Measurements from ENCODE around the gene EXOC3.
"Not testable (repeated sequence)": the region's sequence is repeated elsewhere in the genome, so short reads cannot be mapped to it uniquely, and the experiment has no call there.

Gene EXOC3

DNA sequence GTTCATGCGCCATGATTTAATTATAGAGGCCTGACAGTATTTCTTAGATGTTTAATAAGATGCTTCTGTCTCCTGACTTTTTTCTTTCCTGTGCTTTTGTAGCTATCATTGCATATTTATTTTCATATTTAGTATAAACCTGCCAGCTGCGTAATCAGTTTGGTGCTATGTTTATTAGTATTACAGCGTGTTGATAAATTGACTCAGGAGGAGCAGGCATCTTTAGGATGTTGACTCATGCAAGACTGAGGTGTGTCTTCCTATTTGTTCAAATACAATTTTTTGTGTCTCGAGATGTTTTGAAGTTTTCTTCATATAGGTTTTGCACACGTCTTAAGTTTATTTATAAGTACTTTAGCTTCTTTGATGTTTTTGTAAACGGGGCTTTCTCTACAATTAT is 35.9 kb upstream of the EXOC3 start:
- no peak for DNase-seq (ENCODE audit: low read depth)

DNA sequence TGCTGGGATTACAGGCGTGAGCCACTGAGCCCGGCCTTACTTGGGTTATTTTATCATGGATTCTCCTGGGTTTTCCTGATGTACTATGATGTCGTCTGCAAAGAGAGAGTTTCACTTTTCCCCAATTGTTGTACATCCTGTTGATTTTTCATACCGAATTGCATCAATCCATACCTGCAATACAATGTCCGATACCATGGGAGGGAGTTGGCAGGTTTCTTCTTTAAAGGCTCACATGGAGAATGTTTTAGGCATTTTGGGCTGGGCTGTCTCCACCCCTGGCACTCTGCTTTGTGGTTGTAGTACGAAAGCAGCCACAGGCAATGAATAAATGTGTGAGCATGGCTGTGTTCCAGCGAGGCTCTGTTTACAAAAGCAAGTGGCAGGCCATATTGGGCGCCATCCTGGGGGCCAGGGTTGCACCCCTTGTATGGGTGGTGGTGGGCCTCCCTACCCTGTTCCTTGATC is 35.1 kb upstream of the EXOC3 start:
- no peak for DNase-seq (ENCODE audit: low read depth)

DNA sequence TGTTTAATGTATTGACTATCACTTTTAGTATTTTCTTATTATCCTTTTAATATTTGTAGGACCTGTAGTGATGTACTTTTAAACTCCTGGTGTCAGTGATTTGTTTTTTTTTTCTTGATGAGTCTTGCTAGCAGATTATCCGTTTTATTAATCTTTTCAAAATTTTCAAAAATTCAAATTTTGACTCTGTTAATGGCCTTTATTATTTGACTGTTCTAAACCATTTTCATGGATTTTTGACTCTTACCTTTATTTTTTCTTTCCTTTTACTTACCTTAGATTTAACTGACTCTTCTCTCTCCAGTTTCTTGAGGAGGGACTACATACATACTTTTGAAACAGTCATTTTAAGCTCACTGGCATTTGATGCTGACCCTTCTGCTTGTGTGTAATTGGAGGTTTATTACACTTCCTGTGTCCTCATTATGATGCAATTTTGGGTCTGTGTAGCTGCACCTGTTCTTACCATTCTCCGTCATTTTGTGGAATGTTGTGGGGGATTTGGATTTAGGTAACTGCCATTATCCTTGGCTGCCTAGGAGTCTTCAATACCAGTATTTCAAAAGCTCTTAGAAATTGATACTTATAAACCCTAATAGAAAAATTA is 32.0 kb upstream of the EXOC3 start:
- DNase-seq (ENCODE audit: low read depth), result no peak

DNA sequence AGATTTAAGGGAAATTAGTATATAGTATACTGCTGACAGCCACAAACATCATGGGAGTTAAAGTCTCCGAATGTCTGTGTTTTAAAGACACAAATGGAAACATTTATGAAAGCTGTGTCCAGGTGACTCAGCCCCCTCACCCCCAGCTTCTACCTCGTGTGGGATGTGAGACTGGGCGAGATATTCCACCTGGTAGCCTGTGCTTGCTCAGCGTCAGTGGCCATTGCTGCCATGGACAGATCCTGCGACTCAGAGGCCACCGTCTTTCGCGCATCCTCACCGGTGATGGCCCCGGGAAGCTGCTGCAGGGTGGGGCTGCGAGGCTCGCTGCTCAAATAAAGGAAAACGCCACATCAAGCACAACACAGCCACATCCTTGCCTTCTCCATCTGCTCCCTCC is 31.2 kb upstream of the EXOC3 start:
- no peak for DNase-seq (ENCODE audit: low read depth)

DNA sequence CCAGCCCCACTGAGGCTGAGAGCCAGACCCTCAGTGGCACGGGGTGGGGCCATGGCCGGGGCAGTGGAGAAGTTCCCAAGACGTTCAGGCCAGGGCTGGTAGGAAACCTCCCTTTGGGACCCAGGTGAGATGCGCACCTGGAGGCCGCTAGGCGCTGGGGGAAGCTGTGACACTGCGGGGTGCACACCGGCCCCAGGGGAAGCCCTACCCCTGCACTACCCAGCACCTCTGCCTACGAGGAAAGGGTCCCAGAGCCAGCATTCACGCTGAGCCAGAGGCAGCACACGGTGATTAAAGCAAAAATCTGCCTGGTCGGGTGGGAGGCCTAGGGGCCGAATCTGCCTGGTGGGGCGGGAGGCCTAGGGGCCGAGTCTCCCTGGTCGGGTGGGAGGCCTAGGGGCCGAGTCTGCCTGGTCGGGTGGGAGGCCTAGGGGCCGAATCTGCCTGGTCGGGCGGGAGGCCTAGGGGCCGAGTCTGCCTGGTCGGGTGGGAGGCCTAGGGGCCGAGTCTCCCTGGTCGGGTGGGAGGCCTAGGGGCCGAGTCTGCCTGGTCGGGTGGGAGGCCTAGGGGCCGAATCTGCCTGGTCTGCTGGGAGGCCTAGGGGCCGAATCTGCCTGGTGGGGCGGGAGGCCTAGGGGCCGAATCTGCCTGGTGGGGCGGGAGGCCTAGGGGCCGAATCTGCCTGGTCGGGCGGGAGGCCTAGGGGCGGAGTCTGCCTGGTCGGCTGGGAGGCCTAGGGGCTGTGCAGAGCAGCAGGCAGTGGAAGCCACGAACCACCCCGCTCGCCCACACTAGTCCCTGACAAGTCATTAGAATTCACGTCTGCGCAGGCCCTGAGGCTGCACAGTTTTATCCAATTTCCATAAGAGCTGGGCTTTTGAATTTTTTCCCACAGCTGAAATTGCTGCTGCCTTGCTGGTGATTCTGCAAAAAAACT is 27.7 kb upstream of the EXOC3 start:
- not testable (repeated sequence) for DNase-seq (ENCODE audit: low read depth)

DNA sequence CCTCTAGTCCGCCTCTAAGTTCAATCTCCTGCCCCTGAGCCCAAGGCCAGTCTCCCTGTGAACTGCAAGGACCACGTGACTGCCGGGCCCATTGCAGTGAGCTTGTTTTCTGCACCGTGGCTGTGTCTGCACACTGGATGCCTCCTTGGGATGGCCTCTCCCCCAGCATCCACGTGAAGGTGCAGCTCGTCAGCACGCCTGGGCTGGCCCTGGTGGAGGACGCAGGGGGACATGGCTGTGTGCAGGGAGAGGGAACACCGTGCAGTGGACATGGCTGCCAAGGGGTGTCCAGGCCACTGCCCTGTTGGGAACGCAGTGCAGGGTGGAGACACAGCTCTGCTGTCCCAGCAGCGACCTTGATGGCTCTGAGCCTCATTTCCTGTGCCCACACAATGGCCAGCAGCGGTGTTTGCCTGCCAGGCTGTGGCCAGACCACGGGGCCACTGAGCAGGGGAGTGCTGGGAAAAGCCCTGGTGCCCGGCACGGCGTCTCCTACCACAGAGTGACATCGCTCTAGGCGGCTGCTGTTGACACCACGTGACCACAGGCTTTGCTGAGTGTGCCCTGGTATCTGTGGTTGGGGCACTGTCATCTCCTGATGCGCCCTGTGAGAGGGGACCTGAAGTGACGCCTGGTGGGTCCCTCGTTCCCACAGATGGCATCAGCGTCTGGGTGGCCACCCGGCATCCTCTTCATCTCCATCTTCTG is 26.9 kb upstream of the EXOC3 start:
- no peak for DNase-seq (ENCODE audit: low read depth)

DNA sequence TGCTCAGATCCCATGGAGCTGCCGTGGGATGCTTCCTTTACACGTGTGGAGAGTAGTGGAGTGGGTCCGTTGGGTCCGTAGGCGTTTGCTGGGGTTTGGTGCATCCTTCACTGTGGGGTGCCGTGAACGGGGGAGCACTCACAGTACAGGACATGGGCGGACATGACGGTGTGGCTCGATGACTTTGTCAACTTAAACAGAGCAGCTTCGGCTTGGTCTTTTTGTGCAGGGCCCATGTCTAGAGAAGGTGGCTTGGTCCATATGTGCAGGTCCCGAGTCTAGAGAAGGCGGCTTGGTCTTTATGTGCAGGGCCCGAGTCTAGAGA is 26.4 kb upstream of the EXOC3 start:
- DNase-seq (ENCODE audit: low read depth), result no peak

DNA sequence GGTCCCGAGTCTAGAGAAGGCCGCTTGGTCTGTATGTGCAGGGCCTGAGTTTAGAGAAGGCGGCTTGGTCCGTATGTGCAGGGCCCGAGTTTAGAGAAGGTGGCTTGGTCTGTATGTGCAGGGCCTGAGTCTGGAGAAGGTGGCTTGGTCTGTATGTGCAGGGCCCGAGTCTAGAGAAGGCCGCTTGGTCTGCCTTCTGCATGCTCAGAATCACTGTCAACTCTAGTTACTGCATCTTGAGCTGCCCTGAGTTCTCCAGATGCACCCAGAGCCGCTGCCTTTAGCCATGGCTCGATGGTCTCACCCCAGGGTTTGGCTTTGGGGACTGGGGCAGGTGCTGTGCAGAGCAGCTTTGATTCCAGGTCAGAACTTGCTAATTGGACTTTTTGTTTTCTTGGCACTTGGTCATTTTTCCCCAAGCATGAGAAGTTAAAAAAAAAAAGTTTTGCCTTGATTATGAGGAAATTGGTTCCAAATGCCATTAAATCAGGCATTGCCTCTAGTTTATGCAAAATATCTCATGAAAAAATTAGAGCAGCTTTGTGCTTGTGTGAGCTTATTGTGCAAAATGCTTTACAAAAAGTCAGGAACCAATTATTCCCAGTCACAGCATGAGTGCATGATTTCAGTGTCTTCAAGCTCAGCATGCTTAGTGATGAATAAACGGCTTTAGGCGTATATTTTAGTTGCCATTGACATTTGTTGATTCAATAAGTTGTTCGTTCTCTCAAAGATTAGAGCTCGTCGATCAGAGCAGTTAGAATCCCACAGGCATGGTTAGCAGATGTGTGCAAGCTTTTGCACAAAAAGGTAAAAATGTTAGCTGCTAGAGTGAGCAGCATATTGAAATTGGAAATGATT is 25.4 kb upstream of the EXOC3 start:
- no peak for DNase-seq (ENCODE audit: low read depth)

DNA sequence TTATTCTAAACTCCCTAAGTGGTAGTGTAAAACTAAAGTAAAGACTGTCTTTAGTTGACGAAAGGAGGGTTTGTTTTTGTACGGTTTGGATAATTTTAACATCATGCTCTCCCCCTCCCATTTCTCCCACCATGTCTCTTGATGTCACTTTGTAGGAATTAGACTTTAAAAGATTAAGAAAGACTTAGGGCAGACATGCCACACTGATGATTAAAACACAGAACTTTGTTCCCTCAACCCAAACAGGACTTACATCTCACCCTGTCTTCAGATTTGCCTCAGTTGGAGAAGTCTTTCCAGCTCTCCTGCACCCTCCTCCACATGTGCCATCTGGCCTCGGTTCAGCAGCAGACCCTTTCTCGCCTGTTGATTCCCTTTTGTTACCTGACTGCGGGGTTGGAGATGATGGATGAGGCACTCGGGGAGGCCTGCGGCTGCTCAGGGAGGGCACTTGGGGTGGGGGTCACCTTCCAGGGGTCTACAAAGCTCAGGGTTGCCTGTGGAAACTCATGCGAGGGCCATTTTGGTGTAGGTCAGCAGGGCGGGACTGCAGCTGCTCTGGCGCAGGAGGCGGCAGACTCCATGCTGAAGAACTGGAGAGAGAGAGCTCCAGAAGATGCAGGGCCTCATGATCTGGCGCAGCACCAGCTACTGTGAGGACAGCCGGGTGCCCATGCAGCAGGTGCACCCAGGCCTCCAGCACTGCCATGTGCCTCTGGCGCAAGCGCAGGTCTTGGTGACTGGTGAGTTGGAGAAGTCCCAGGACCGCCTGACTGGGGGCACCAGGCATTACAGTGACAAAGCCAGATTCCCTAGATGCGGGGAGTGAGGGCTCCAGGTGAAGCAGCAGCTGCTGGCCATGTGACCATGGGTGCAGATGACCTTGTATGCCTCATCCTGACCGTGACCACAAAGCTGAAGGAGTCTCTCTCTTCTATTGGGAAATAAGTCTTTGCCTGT is 24.5 kb upstream of the EXOC3 start:
- DNase-seq (ENCODE audit: low read depth), result no peak

DNA sequence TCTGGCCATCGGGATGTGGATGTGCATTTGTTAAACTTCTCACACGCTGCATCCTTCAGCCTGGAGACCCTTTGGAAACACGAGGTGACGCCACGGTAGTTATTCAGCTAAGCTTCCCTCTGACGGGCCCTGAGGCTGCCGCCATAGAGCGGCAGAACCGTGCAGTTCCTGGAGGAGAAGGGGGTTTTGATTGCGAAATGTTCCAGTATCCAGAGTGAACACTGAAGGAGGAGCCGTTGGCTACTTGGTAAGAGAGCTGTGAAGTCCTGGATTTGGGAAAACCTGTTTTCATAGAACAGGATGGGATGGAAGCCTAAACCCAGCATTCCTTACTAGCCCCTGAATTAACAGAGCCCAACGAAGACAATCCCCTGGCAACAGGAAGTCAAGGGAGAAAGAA is 23.0 kb upstream of the EXOC3 start:
- DNase-seq (ENCODE audit: low read depth), result no peak

DNA sequence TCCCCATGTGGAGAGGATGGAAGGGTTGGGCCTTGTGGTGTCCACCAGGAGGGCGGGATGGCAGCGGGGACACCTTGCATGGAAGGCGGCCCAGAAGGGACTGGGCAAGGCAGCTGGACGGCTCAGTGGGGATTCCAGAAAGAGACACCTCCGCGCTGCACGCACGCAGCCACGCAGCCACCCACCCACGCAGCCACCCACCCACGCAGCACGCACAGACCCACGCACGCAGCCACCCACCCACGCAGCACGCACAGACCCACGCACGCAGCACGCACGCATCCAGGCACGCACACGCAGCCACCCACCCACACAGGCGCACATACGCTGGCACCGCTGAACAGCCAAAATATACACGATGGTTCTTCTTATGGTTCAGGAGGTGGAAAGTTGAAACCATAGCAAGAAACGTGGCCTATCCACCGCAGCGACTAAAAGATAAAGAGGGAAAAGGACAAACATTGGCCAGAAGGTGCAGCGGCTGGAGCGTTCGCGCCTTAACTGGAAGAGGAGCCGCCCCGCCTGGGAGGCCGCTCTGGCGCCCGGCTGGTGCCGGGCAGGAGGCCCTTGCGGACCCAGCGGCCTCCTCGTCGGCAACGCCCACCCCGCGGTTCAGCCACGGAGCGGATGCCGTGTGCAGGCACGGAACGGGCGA is 22.2 kb upstream of the EXOC3 start:
- no peak for DNase-seq (ENCODE audit: low read depth)

DNA sequence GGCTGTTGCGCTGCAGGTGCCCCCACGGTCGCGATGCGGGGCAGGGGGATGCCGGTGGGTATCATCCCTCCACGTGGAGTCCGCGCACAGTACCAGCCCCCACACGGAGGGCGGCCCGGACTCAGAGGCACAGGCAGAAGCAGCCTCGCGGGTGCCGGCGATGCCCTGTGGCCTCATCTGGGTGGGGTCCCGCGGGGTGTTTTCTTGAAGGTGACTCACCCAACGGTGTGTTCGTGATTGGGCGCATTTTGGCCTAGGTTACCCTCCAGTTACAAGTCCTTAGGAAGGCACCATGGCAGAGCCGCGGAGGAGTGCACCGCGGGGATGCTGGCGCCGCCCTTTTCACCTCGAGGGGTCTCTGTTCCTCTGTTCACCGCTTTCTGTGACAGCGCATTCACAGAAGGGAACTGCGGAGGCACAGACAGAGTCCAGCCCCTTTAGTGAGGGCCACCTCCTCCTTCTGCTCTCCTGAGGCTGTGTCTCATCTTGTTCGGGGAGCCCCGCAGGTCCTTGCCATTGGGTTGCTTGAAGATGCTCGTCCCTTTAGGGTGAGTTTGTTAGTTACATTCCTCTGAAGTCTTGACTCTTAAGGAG is 21.6 kb upstream of the EXOC3 start:
- DNase-seq (ENCODE audit: low read depth), result no peak

DNA sequence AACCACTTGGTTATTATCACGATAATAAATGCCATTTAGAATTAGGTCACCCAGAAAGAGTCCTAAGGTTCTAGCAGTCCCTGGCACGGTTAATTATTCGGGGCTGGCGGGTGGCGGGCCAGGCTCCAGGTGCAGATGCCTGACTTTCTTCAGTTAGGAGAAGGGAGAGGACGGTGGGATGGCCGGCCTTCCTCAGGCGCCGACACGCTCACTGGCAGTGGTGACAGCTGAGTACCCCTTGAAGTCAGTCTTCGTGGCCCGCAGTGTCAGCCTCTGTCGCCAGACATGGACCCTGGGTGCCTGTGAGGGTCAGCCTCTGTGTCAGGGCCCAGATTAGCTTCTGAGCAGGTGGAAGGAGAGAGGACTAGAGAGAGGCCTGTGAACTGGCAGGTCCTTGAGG is 21.1 kb upstream of the EXOC3 start:
- no peak for DNase-seq (ENCODE audit: low read depth)

DNA sequence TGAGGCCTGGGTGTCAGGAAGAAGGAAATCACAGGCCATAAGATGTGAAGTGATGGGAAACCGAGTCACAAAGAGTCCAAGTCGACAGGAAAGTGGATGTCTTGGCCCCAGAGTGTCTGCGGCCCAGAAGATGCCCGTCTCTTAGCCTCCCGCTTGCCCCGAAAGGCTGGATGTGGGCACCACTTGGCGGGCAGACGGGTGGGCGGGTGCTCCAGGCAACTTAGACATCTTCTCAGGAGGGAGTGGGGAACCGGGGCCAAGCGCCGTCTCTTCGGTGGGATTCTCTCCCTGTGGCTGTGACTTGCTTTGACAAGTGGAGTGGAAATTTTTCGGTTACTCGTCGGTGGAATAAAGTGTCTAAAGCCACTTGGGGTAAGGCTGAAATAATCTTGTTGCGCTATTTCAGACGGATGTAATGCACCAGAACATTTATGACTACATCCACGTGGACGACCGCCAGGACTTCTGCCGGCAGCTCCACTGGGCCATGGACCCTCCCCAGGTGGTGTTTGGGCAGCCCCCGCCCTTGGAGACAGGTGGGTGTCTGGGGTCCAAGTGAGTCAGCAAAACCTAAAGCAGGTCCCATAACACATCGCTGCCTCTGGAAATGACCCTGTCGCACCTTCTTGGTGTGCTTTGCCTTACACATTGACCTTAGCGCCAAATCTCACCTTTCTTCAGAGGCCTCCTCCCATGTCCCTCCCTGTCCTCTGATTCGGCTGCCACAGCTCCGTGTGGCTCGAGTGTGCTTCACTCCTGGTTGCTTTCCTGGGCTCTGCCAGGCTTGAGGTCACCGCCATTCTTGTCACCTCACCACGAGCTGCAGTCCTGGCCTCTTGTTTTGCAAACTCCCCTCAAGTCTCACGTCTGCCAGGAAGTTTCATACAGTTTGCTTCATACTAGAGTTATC is 20.4 kb upstream of the EXOC3 start:
- DNase-seq (ENCODE audit: low read depth), result no peak

DNA sequence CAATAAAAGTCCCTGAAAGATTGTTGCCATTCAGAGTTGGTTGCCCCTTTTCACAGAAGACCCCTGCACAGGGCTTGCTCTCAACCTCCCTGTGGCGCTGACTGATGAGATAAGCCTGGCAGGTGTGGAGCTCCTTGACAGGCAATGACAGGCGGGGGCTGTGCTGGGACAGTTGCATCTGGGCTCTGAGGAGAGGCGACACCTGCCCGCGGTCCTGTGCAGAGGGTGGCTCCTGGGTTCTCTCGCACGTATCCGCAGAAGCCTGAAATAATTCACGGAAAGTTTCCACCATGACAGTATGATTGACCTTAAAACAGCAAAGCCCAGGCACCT is 19.8 kb upstream of the EXOC3 start:
- no peak for DNase-seq (ENCODE audit: low read depth)

DNA sequence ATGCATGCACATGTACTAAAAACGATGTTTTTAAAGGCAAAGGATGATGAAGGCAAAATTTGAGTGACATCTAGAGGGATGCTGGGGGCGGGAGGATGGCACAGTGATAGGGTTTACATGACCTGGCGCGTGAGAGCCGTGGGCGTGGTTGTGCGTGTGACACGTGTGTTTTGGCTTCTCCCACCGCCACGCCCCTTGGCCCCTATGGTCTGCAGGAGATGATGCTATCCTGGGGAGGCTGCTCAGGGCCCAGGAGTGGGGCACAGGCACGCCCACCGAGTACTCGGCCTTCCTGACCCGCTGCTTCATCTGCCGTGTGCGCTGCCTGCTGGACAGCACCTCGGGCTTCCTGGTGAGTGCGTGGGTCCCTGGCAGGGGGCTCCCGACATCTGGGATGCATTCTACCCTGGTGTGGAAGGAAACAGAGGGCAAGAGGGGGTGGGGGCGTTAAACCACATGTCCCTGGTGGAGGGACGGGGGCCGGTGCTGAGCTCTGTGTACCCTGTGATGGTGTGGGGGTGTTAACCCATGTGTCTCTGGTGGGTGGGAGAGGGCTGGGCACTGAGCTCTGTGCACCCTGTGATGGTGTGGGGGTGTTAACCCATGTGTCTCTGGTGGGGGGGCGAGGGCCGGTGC is 19.2 kb upstream of the EXOC3 start:
- DNase-seq (ENCODE audit: low read depth), result no peak

DNA sequence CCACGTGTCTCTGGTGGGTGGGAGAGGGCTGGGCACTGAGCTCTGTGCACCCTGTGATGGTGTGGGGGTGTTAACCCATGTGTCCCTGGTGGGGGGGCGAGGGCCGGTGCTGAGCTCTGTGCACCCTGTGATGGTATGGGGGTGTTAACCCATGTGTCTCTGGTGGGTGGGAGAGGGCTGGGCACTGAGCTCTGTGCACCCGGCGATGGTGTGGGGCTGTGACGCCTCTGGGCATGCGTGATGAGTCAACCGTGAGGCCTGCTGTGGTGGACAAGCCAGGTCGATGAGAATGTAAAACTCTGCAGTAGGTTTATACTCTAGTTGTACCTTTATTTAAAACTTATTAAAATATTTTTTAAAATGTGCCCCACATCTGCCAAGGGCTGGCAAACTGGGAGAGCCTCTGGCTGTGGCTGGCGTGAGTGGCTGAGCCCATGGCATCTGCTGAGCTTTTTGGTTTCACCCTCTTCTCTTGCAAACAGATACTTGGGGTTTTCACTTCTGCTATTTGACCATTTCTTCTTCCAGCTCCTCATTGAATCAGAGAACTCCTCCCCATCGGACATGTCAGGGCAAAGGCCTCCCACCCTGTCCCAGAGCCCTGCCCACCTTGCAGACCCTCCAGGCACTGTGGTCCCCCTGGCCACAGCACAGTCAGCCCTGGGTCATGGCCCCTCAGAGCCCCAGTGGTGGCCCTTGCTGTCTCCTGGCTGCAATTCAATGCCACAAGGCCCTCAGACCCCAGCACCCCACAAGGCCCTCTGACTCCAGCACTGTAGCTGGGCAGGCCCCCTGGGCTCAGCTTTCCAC is 18.5 kb upstream of the EXOC3 start:
- DNase-seq (ENCODE audit: low read depth), result no peak

DNA sequence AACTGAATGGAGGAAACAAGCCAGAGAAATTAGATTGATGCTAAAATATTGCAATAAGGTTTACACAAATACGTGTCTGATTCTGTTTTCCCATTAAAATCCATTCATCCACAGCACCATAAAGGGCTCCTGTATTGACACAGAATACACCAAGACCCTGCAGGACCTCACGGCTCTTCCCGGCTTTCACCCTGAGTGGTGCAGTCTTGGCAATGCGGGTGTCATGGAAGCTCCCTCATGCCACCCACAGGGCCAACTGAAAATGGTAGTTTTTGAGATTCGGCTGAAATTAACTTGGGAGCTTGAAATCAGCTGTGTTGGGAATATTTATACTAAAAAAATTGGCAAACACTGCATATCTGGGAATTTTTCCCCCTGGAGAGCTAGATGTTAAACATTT is 17.3 kb upstream of the EXOC3 start:
- no peak for DNase-seq (ENCODE audit: low read depth)
